Stimulated activated CD8-positive, alpha-beta memory T cell treated with anti-CD3 and anti-CD28 coated beads, Interleukin-4, amount 100 ng/mL, for 48 hours (primary cell): Measurements from ENCODE around the gene ADCYAP1R1.

Source experiments
- DNase-seq: peaks from one replicate; pipeline ENCODE4 v3.0.0-alpha.2; 2020

ADCYAP1R1 gene

DNA sequence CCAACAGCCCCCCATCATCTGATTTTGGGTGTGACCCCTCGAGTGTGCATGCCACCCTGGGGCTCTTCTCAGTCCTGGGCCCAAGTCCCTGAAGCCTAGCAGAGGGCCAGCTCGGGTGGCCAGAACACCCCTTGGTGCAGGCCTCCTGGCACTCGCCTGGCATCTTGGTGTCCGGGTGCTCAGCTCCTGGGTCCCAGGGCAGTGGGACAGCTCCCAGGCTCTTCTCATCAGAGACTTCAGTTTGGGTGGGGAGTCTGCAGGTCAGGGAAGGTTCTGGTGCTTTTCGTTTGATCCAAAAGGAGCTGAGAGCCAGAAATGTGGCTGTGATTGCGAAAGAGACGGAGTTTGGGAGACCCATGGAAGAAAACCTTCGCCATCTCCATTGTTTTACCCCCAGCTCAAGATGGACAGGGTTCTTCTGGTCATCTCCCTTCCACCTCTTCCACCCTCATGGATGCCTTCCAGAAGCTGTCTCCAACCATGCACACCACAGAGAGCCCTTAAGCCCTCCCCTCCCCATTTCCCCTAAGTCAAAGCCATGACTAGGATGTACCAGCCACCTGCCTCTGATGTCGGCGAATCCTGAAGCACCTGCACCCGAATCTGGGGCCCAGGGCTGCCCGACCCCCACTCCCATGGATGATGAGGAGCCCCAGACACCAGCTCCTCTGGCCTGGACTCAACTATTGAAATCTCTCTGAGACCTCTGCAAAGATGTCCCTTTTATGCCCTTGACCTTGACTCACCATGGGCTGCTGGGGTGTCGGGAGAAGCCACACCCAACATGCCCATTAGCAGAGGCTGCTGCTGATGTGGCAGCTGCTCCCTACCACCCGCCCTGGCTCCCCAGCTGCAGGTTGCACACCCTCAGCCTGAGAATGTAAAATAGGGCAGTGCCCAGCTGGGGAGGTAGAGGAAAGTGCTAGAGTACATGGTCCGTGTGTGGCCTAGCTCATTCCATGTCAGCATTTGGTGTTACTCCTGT, 55.3 kb downstream of the ADCYAP1R1 start:
- DNase-seq, result peak; percentile 4

DNA sequence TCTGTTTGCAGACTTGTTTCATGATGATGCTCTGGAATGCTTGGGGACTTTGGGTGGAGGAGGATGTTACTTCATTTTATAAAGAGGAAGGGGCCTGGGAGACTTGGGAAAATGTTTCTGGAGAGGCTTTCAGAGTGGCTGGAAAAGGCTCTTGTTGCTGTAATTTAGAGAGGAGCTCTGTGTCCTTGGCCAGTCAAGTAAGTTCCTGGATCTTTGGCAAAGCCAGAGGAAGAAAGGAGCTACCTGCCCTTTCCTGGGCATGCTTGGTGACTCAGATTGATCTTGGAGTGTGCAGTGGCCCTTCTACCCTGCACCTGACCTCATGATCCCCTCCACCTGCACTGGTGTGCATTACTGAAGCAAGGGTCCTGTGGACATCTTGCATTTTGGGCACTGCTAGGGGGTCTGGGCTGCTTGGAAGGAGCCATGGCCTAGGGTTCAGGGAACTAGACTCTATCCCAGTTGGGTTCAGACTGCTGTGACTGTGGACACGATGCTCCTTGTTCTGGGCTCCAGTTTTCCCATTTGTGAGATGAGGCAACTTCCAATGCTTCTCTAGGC, 56.1 kb downstream of the ADCYAP1R1 start:
- peak; percentile 10 for DNase-seq

DNA sequence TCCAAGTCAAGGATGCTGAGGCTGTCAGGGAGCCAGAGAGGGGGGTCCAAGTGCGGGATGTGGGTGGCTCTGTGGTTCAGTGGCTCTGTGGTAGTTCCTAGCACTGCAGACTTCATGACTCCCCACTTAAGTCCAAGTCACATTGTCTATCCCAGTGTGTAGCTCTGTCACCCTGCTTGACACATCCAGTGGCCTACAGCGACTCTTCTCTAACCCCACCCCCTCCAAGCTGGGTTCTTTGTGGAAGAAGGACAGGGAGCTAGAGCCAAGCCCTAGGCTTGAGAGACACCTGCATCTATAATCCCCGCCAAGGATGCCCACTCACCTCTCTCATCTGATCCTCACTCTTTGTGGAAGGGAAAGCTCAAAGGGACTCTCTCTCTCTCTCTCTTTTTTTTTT, 57.6 kb downstream of the ADCYAP1R1 start:
- no peak for DNase-seq

- DNase-seq, result peak; percentile 7
These were observed 58.4 kb downstream of the ADCYAP1R1 start for GRCh38 chr7:31110331-31111108.

DNA sequence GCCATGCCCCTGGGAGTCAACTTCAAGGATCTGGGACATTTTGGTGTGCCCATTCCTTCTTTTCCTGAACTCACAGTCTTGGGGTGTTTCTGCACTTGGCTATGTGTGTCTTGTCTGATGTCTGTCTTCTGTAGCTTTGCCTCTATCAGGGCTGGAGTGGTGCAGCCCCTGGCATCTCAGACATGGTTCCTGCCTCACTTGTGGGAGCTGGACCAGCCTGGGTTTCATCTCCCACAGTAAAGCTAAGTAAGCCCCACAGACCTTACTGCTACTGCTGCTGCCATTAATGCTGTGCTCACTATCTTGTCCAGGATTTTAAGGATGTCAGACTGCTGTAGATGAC, 59.0 kb downstream of the ADCYAP1R1 start:
- no peak for DNase-seq

DNA sequence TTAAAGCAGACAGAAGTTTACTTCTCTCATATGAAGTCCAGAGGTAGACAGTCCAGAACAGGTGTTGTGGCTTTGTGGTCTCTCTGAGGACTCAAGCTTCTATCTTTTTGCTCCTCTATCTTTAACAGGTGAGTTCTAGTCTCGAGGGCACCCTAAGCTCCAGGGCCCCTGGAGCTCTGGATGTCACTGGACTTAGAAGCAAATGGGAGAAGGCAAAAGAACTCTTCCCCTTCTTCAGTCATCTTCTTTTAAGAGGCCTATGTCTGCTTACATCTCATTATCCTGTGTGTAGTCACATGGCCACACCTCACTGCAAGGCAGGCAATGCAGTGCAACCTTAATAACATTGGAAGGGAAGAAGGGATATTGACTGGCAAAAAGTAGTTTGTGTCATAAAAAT, 61.6 kb downstream of the ADCYAP1R1 start:
- DNase-seq, result no peak

DNA sequence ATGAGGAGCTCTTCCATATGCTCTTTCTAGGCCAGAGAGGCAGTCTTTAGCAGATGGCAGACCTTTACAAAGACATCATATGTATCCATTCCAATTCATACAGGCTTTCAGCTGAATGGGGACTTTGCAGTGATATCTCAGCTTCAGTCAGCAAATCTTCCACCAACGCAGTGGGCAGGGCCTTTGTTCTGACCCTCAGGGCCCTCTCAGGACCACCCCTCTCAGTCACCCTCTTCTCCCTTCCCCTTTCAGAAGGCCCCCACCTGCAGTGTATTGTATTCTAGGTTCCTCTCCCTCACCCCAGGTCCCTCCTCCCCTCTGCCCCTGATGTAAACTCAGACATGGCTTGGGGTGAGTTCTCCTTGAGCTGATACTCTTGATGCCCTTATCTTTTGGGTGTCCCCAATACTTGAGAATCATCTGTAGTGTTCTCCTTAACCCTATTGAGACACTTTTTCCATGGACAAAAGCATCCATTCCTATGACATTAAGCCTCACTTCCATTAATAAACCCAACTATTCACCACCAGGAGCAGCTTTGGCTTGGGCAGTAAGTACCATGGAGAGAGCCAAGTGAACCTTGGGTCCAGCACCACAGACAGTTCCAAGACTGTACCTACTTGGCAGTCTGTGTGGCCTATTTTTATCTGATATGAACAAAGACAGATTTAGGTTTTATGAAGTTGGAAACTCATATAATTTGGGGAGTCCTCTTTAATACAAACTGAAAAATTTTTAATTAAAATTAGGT, 62.7 kb downstream of the ADCYAP1R1 start:
- peak; percentile 20 for DNase-seq

DNA sequence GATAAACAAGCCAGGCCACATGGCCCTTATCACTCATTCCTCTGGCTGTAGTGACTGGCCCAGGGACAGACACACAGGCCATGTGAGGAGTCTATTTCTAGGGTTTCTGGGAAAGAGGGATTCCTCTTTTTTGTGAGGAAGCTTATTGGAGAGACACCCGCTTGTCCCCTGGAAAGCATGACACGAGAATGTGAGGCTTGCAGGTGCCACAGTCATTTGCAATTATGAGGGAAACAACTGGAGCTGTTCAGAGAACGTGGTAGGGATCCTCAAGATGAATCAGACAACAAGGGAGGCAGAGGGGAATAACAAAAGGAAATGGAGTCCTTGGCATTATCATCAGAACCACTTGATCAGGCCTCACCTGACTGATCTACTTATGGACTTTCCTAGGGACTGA, 64.5 kb downstream of the ADCYAP1R1 start:
- peak; percentile 6 for DNase-seq

DNA sequence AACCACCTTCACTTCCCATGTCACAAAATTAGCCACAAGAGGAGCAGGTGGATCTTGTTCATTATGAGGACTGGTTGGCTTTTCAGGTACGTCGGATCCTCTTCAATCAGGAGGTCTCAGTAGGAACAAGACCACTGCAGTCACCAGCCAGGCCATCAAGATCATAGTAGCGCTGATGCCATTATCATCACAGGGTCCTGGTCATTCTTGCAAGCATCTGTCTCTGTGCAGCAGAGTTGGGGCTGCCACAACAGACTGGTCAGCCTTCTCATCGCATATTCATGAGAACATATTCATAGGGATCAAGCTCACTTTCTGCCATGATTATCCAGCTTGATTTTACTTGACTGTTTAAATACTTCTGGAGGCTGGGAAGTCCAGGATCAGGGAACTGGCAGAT, 67.1 kb downstream of the ADCYAP1R1 start:
- peak; percentile 7 for DNase-seq

DNA sequence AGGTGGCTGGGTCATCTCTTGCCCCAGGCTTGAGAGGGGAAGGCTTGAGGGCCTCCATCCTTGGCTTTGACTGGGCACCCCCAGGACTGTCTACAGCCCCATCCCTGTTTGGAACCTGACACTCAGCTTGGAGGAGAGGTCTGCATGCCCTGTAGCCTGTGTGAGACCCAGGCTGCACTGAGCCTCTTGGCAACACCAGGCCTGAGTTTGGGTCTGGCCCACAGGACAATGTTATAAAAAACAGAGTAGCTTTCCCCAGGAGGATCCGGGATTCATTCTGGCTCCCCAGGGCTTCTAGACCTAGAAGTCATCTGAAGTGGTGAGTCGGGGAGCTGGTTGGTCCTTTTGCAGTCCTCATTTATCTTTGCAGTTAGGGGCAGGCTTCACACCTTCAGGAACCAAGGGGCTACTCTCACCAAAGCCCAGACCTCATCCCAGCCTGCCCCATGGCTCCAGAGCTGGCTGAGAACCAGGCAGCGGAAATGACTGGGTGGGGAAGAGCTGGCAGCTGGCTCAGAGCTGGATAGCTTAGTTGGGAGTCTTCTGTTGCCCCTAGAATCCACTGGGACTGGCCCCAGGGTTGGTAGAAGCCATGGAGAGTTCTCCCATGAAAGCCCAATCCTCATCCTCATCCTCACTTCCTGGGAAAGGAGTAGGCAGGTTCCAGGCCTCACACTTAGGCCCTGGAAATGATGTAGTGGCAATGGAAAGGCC, 68.8 kb downstream of the ADCYAP1R1 start:
- peak; percentile 10 for DNase-seq

GRCh38 chr7:31121601-31122000, 69.5 kb downstream of the ADCYAP1R1 start:
- DNase-seq, result no peak

GRCh38 chr7:31122649-31123058, 70.5 kb downstream of the ADCYAP1R1 start:
- peak; percentile 54 for DNase-seq

DNA sequence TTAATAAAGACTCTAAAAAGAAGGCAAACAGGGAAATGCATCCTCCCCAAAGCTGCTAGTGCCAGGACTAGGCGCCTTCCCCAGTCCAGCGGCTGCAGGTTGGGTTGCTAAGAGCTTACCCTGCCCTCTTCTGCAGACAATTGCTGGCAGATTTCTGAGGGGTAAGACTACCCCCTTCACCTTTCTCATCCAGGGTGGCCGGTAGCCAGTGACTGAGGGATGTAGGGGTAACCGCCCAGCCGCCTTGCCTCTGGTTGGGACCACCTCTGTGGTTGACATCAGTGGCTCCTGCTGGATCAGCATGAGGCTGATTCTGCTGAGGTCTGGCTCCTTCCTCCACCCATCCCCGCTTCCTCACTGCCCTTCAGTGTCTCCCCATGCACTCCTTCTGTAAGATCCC, 71.2 kb downstream of the ADCYAP1R1 start:
- DNase-seq, result peak; percentile 11

- DNase-seq, result no peak
These were observed 71.6 kb downstream of the ADCYAP1R1 start for GRCh38 chr7:31123726-31124125.

DNA sequence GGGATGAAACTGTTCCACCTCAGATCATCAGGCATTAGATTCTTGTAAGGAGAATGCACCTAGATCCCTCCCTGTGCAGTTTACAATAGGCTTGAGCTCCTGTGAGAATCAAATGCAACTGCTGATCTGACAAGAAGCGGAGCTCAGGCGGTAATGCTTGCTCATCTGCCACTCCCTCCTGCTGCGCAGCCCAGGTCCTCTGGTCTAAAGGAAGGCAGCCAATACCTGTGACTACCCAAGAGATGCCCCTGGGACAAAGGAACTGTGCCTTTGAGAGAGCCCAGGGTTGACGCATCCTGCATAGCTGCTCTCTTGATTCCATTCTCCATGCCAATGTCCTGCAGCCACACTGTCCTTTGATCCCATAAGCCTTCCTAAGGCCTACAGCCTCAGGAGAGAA, 73.1 kb downstream of the ADCYAP1R1 start:
- DNase-seq, result no peak

- DNase-seq, result no peak
These were observed 74.9 kb downstream of the ADCYAP1R1 start for GRCh38 chr7:31126976-31127375.

DNA sequence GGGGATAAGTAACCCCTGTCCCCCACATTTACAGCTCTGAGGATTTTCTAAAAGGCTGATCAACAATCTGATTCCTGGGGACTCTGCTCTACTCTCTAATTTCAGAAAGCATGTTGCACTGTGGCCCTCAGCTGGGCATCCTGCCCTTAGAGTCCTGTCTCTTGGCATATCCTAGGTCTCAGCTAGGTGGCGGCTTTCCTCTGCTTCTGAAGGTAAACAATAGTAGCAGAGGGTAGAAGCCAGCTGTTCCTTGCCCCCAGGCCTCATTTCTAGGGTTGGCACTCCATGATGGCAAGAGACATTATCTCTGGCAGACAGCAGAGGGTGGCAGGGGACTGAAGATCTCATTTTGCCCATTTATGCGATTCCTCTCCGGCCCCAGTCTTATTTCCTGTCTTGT, 77.0 kb downstream of the ADCYAP1R1 start:
- no peak for DNase-seq

- DNase-seq, result no peak
These were observed 81.4 kb downstream of the ADCYAP1R1 start for GRCh38 chr7:31133497-31133896.

DNA sequence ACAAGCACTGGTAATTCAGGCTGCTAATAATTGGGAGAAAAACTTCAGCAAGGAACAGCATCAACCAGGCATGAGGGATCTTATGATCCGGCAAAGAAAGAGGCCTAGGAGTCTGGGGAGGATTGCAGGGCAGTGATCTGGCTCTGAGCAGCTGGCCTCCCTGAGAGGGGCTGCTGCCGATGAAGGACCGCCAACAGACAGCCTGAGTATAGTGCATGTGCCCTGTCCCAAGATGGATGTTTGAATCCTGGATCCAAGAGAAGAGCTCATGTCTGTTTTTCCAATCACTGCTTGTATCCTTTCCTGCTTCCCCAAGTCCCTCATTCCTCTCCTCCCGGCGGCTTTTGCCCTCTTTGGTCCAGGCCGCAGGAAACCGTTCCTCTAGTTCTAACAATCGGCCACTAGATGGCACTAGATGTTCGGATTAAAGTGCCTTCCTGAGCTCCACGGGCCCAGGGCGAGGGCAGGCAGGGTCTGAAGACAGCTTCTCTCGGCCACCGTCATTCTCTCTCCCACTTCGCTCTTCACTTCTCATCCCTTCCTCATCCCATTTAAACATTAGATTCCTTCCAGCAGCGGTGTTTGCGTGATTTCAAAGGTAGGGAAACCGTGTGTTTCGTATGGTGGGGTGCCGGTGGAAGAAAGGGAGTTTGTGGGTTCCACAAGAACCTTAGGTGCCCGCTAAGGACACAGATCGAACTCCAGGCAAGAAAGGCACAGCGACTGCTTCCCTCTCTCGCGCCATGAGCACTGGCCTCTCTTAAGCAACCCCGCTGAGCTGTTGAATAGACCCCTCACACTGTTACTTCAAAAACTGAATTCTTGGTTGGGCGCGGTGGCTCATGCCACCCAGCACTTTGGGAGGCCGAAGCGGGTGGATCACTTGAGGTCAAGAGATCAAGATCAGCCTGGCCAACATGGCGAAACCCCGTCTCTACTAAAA, 82.4 kb downstream of the ADCYAP1R1 start:
- DNase-seq, result peak; percentile 63

DNA sequence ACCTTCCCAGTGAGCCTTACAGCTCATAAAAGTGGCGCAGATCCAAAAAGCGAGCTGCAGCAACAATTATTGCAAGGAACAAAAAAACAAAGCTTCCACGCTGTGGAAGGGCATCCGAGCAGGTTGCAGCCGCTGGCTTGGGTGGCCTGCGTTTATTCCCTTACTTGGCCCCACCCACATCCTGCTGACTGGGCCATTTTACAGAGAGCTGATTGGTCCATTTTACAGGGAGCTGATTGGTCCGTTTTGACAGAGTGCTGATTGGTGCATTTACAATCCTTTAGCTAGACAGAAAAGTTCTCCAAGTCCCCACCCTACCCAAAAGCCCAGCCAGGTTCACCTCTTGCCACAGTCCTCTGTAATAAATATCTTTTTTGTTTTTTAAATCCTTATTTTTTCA, 85.1 kb downstream of the ADCYAP1R1 start:
- DNase-seq, result no peak

DNA sequence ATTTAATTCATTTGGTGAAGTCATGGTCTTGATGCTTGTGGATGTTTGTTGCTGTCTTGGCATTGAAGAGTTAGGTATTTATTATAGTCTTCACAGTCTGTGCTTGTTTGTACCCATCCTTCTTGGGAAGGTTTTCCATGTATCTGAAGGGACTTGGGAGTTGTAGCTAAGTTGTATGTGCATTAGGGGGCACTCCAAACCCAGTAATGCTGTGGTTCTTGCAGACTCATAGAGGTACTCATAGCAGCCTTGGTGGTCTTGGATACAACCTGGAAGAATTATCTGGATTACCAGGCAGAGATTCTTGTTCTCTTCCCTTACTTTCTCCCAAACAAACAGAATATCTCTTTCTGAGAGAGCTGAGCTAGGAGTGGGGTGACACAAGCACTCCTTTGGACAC, 93.2 kb downstream of the ADCYAP1R1 start:
- no peak for DNase-seq
